Astrocyte (in vitro differentiated cells and primary cell): ENCODE measurements around the gene ATXN7.

ENCODE experiments used
- EZH2 ChIP-seq: IDR thresholded peaks from 2 replicates; pipeline ENCODE4 v1.6.1; 2012; ENCODE audit warnings: mild to moderate bottlenecking, low read length, inconsistent platforms; ENCODE audit not compliant: insufficient read depth
- TF ChIP-seq, protein P1 (sequence below): IDR thresholded peaks from 2 replicates; pipeline ENCODE4 v1.5.1; 2011; ENCODE audit warnings: low read depth, mild to moderate bottlenecking, inconsistent platforms, low read length, moderate library complexity; ENCODE audit not compliant: insufficient read depth

DNA sequence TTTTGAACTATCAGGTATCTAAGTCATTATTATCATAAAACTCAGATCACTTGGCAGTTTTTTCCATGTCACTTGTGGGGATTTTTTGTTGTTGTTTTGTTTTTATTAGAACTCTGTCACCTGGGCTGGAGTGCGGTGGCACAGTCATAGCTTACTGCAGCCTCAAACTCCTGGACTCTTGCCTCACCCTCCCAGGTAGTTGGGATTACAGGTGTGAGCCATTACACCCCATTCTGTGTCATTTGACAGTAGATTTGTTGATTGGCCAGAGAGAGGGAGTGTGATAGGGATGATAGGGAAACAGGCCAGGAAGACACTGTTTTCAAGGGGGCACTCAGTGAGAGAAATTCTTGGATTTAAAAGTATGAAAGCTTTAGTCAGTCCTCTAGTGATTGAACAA, 103.2 kb downstream of the ATXN7 start:
- TF ChIP-seq, protein P1, sequence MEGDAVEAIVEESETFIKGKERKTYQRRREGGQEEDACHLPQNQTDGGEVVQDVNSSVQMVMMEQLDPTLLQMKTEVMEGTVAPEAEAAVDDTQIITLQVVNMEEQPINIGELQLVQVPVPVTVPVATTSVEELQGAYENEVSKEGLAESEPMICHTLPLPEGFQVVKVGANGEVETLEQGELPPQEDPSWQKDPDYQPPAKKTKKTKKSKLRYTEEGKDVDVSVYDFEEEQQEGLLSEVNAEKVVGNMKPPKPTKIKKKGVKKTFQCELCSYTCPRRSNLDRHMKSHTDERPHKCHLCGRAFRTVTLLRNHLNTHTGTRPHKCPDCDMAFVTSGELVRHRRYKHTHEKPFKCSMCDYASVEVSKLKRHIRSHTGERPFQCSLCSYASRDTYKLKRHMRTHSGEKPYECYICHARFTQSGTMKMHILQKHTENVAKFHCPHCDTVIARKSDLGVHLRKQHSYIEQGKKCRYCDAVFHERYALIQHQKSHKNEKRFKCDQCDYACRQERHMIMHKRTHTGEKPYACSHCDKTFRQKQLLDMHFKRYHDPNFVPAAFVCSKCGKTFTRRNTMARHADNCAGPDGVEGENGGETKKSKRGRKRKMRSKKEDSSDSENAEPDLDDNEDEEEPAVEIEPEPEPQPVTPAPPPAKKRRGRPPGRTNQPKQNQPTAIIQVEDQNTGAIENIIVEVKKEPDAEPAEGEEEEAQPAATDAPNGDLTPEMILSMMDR = no peak
- no peak for TF ChIP-seq EZH2
